T-helper 2 cell treated with Interferon-gamma antibody and Interleukin-4, amounts not matched to agents 100 ng/mL and 5 ng/mL, for 36 hours (primary cell): ENCODE results near the gene SRCAP. TPM values are rescaled to one million over a fixed set of nuclear protein-coding genes. Genes with fewer than 3 reads are reported as not detected.

Experiments used
- intact Hi-C: fragments of 100-400 bp; cut with micrococcal nuclease; formaldehyde crosslinking; loops from one replicate; pipeline ENCODE4 v1.15.1; 2023
- total RNA-seq: library from RNA; stranded (reverse); gene quantifications from 2 replicates; pipeline ENCODE4 v1.2.3, GENCODE V29; 2022

The SRCAP gene
- total RNA-seq, 1 donor from 2014 or later: 88.3 TPM

- intact Hi-C loops: no loop called here
Observed at GRCh38 chr16:30768583-30769181, 69.7 kb downstream of the SRCAP start.

- intact Hi-C loops: no loop called here
Observed at GRCh38 chr16:30769379-30770089, 70.6 kb downstream of the SRCAP start.

GRCh38 chr16:30771726-30772125 is 72.8 kb downstream of the SRCAP start:
- intact Hi-C loops: no loop called here

- intact Hi-C loops: no loop called here
Observed at GRCh38 chr16:30773826-30774225, 74.9 kb downstream of the SRCAP start.

GRCh38 chr16:30774367-30775130 is 75.6 kb downstream of the SRCAP start:
- intact Hi-C loops: loop anchor here (5.0 kb wide), 1 partner anchor 148 kb away; the partner anchor contains the start of gene FBXL19

- intact Hi-C loops: loop anchor here (5.0 kb wide), 1 partner anchor 147 kb away; the partner anchor contains the start of gene FBXL19
Observed at GRCh38 chr16:30775131-30775391, 76.1 kb downstream of the SRCAP start.

GRCh38 chr16:30775392-30776188 is 76.6 kb downstream of the SRCAP start:
- intact Hi-C loops: loop anchor here (5.0 kb wide), 1 partner anchor 147 kb away; the partner anchor contains the start of gene FBXL19

GRCh38 chr16:30777591-30778297 is 78.8 kb downstream of the SRCAP start:
- intact Hi-C loops: loop anchor here (5.0 kb wide), 1 partner anchor 145 kb away; the partner anchor contains the start of gene FBXL19

GRCh38 chr16:30778549-30779244 is 79.7 kb downstream of the SRCAP start:
- intact Hi-C loops: loop anchor here (5.0 kb wide), 1 partner anchor 144 kb away; the partner anchor contains the start of gene FBXL19

GRCh38 chr16:30779596-30779995 is 80.6 kb downstream of the SRCAP start:
- intact Hi-C loops: loop anchor here (5.0 kb wide), 1 partner anchor 143 kb away; the partner anchor contains the start of gene FBXL19

GRCh38 chr16:30780021-30780420 is 81.0 kb downstream of the SRCAP start:
- intact Hi-C loops: no loop called here

GRCh38 chr16:30780549-30780948 is 81.6 kb downstream of the SRCAP start:
- intact Hi-C loops: no loop called here

GRCh38 chr16:30782486-30783279 is 83.7 kb downstream of the SRCAP start:
- intact Hi-C loops: no loop called here

- intact Hi-C loops: no loop called here
Observed at GRCh38 chr16:30783280-30784109, 84.5 kb downstream of the SRCAP start.

- intact Hi-C loops: no loop called here
Observed at GRCh38 chr16:30784215-30784614, 85.2 kb downstream of the SRCAP start.

GRCh38 chr16:30785126-30786106 is 86.4 kb downstream of the SRCAP start:
- intact Hi-C loops: no loop called here
